ENCODE data around the gene MAT2B. TPM values are rescaled to one million over a fixed set of nuclear protein-coding genes. Genes with fewer than 3 reads are reported as not detected.
A peak's percentile ranks its signal among the peaks of the same experiment; 100 is the strongest.

Gene MAT2B
- total RNA-seq, 6 donors from 2014 or later: 23.3 to 85.3 (median 50.4) TPM

DNA sequence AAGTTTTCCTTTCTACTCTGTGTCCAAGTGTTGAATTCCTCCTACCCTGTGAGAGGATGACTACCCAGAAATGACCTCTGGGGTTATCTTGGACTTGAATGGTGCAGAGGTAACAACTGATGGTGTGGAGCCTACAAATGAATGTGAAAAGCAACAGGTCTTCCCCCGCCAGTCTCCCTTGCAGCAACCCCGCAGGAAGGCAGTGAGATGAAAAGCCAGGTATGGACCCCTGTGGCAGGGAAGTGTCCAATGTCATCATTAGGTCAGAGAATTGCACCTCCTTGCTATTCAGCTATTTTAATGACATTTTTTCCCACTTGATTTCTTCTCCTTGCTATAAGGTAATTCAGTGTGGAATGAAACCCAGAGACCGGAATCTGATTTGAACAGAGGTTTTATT, 58.5 kb downstream of the MAT2B start:
- peaks cover 0 to 10% (median 0%) of the 10 kb centered on the region in 4 donors for H3K27me3 ChIP-seq
- no peaks in the 10 kb centered on the region for H3K36me3 ChIP-seq
- H3K4me3 ChIP-seq: no peak overlapping the region
- H3K4me1 ChIP-seq: peaks cover 12 to 21% (median 15%) of the 10 kb centered on the region in 4 donors
- no peak for ATAC-seq (ENCODE audit: low FRiP score in 2 of 2)
- WGBS, 2 donors: 59 to 67% methylated on average over 3 of the region's 3 CpGs
- DNase-seq: no peak
- no peaks in the 10 kb centered on the region for H3K9me3 ChIP-seq
- no peak overlapping the region for H3K27ac ChIP-seq
- no peak for TF ChIP-seq EP300 (IDR thresholded peaks at IDR 0.05)

DNA sequence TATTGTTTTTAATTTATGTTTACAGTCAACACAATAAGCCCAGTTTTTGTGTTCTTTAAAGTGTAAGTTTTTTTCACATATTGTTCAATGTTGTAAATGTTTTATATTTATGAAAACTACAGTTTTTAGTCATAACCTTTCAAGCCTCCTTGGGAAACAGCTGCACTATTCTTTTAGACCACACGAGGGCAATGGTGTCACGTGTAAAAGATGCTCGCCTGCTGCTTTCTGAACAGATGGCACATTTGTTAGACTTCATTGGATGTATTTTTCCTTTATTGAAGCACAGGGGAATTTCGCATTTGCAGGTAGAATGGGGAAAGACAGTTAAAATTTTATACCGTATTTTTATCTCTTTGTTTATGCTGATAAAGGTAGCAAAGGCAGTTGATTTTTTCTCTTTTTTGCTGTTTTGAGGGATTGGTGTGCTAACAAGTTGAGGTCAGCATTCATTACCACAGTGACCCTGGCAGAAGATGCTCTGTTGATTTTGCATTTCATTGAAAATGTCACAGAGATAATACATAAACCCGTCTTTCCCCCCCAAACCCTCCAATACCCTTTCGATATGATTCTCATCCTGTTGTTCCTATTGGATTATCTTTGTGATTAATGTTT, 59.0 kb downstream of the MAT2B start:
- ATAC-seq (ENCODE audit: low FRiP score in 2 of 2): peak in 1 of 2 donors; percentile 82
- Histone ChIP-seq H3K4me3 (no peak overlapping the region), H3K36me3 (no peaks in the 10 kb centered on the region), H3K4me1 (peaks cover 12 to 21% (median 15%) of the 10 kb centered on the region in 4 donors), H3K9me3 (no peaks in the 10 kb centered on the region), H3K27ac (no peak overlapping the region), H3K27me3 (peaks cover 0 to 10% (median 0%) of the 10 kb centered on the region in 4 donors)
- WGBS, 2 donors: 11 to 13% methylated on average over 7 of the region's 7 CpGs
- peak in 1 of 2 donors; percentile 24 for DNase-seq
- TF ChIP-seq, protein P1, sequence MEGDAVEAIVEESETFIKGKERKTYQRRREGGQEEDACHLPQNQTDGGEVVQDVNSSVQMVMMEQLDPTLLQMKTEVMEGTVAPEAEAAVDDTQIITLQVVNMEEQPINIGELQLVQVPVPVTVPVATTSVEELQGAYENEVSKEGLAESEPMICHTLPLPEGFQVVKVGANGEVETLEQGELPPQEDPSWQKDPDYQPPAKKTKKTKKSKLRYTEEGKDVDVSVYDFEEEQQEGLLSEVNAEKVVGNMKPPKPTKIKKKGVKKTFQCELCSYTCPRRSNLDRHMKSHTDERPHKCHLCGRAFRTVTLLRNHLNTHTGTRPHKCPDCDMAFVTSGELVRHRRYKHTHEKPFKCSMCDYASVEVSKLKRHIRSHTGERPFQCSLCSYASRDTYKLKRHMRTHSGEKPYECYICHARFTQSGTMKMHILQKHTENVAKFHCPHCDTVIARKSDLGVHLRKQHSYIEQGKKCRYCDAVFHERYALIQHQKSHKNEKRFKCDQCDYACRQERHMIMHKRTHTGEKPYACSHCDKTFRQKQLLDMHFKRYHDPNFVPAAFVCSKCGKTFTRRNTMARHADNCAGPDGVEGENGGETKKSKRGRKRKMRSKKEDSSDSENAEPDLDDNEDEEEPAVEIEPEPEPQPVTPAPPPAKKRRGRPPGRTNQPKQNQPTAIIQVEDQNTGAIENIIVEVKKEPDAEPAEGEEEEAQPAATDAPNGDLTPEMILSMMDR (IDR thresholded peaks at IDR 0.05): peak; percentile 71 to 92 (median 83)
- TF ChIP-seq POLR2AphosphoS5 (IDR thresholded peaks at IDR 0.05) (no peak), POLR2A (IDR thresholded peaks at IDR 0.05) (no peak), EP300 (IDR thresholded peaks at IDR 0.05) (no peak)

DNA sequence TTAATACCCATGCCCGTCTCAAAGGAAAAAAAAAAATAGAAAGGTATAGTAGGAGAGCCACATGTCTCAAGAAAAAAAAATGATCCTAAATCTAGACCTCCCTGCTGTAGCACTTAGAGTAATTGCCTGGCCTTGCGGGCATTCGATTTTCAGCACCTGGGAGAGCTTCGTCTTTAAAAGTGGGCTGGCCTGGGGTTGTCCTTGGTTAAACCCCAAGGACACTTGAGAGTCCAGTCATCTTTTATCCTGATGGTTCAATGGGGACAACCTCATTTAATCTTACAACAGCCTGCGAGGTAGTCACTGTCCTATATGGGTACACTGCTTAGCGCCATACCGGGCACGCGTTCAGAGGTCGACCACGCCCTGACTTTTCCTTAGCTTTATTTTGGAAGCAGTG, 60.1 kb downstream of the MAT2B start:
- no peaks in the 10 kb centered on the region for H3K36me3 ChIP-seq
- WGBS, 2 donors: 6 to 8% methylated on average over 11 of the region's 11 CpGs
- peaks cover 12 to 21% (median 15%) of the 10 kb centered on the region in 4 donors for H3K4me1 ChIP-seq
- DNase-seq (no peak), ATAC-seq (ENCODE audit: low FRiP score in 2 of 2) (peak in 1 of 2 donors; percentile 3)
- no peaks in the 10 kb centered on the region for H3K9me3 ChIP-seq
- no peak overlapping the region for H3K27ac ChIP-seq
- H3K27me3 ChIP-seq: peaks cover 0 to 10% (median 0%) of the 10 kb centered on the region in 4 donors
- H3K4me3 ChIP-seq: peak overlapping the region in 3 of 4 donors; percentile 22 to 41 (median 34)
- no peak for TF ChIP-seq POLR2A (IDR thresholded peaks at IDR 0.05)
- TF ChIP-seq EP300 (IDR thresholded peaks at IDR 0.05): no peak

DNA sequence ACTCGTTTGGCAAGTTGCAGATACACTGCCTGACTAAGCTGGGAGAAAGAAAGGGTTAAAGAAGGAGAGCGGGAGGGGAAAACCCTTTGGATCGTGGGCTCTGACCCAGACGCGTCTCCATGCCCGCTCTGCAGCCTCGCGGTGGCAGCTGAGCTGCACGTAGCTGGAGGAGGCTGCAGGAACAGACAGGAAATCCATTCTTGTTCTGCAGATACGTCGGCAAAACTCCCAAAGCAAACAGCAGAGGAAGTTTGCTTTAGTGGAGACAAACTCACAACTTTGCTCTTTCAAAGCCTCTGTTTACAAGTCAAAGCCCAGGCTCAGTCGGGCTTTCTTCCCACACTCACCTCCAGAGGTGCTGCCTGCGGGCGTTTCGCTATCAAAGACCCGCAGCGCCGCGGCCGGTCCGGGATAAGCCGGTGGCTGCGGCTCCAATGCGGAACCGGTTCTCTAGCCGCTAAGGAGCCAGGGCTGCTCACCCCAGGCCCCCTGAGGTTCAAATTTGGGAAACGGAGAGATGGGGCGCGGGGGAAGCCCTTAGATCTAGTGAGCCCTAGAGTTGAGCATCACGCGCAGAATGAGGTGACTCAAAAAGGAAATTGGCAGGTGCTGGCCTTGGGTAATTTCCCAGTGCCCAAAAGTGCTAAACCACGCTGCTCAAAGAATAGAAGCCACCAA, 60.7 kb downstream of the MAT2B start:
- Histone ChIP-seq H3K4me3 (peak overlapping the region in 3 of 4 donors; percentile 22 to 41 (median 34)), H3K27ac (no peak overlapping the region), H3K36me3 (no peaks in the 10 kb centered on the region), H3K4me1 (peaks cover 12 to 21% (median 15%) of the 10 kb centered on the region in 4 donors), H3K27me3 (peaks cover 0 to 10% (median 0%) of the 10 kb centered on the region in 4 donors), H3K9me3 (no peaks in the 10 kb centered on the region)
- ATAC-seq (ENCODE audit: low FRiP score in 2 of 2) (peak in 1 of 2 donors; percentile 34), DNase-seq (peak; percentile 21 to 83)
- TF ChIP-seq POLR2AphosphoS5 (IDR thresholded peaks at IDR 0.05) (no peak), EP300 (IDR thresholded peaks at IDR 0.05) (no peak), POLR2A (IDR thresholded peaks at IDR 0.05) (no peak)
- TF ChIP-seq, protein P1 (IDR thresholded peaks at IDR 0.05): no peak
- WGBS, 2 donors: 2 to 11% methylated on average over 20 to 29 of the region's 32 CpGs

DNA sequence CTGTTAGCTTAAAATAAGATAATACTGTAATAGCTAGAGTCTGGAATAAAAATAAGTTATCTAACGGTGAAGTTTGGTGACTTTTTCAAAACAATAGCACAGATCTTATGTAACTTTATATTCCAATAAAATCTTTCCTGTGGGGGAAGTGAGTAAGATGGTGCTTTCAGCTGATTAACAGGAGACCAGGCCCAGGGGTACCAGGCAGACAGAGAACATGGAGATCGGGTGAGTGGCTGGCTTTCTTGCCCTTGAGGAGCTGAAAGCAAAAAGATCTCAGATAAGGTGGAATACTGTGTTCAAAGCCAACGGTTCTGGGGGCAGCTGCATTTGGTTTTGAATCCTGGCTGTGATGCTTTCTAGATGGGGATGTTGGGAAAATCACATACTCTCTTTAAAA, 61.3 kb downstream of the MAT2B start:
- no peak for ATAC-seq (ENCODE audit: low FRiP score in 2 of 2)
- Histone ChIP-seq H3K4me1 (peaks cover 12 to 21% (median 15%) of the 10 kb centered on the region in 4 donors), H3K9me3 (no peaks in the 10 kb centered on the region), H3K27ac (no peak overlapping the region), H3K4me3 (no peak overlapping the region), H3K27me3 (peaks cover 0 to 10% (median 0%) of the 10 kb centered on the region in 4 donors), H3K36me3 (no peaks in the 10 kb centered on the region)
- no peak for DNase-seq
- 30 to 33% methylated on average over 3 of the region's 3 CpGs for WGBS, 2 donors
- TF ChIP-seq EP300 (IDR thresholded peaks at IDR 0.05): no peak
- TF ChIP-seq POLR2A (IDR thresholded peaks at IDR 0.05): no peak
- no peak for TF ChIP-seq POLR2AphosphoS5 (IDR thresholded peaks at IDR 0.05)
- TF ChIP-seq, protein P1 (IDR thresholded peaks at IDR 0.05): no peak
